NK-92 (cell line): Measurements from ENCODE around the gene EIF5A.

ENCODE experiments used
- DNase-seq: peaks from one replicate; lab custom pipeline; 2025; ENCODE audit not compliant: unreplicated experiment; lab: John Stamatoyannopoulos, UW

EIF5A gene

GRCh38 chr17:7284911-7285310 is 22.5 kb upstream of the EIF5A start:
- DNase-seq: no peak

GRCh38 chr17:7285679-7286078 is 21.7 kb upstream of the EIF5A start:
- DNase-seq: no peak

DNA sequence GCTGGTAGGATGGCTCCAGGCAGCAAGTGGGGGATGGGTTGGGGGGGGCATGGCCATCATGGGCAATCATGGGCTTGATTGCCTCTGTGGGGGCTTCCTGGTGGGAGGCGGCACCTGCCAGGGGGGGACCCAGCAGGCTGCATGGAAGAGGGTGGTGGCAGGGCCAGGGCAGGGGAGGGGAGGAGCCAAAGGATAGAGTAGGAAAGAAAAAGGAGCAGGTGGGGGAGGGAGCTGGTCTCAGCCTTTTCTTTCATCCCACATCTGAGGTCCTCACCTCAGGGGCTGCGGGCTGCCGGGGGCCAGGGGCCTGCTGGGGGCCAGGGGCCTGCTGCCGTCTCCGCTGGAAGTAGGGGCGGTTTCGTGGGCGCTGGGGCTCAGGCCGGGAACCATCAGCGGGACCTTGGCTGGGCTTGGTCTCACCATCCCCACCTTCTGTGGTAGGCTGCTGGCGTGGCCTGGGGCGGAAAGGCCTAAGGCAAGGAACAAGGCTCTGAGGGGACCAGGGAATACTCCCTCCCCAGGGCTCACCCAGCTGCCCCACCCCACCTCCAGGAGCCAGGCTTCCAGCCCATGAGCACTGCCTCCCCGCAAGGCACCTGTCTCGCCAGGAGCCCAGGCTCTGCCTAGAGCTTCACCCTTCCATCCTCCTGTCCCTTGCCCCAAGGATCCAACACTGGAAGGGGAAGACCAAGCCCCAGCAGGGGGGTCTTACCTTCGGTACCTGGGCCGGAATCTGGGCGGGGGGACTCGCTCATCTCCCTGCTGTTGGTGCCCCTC is 18.0 kb upstream of the EIF5A start:
- no peak for DNase-seq

DNA sequence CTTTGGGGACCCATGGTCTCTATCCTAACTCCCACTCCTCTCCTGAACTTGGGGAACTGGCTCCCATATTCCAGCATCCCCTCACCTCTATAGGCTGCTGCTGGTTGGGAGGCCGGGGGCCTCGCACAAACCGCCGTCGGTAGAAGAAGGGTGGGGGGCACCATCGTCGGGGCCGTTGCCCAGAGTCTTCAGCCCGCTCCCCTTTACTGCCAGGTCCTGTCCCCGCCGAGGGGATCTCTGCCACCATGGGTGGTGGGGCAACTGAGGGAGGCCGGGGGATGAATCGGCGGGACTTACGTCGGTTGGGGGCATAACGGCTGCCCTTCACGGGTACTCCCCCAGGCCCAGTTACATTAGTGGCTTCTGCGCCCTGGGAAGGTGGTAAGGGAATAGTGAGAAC is 17.3 kb upstream of the EIF5A start:
- no peak for DNase-seq

DNA sequence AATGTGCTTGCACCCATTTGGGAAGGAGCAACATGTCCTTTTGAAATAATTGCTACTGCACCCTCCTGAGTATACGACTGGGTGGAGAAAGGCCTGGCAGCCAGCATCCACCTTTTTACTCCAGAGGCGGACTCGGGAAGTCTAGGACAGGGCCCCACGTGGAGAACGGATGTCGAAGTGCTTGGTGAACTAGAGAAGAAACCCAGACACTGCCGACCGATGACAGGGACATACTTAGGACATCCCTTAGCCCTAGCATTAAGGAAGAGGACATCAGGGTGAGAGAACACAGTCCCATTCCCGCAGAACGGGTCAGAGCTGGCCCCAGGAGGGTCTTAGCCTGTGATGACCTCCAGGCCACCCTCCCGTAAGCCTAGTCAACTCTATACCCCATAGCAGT is 16.7 kb upstream of the EIF5A start:
- DNase-seq: no peak

DNA sequence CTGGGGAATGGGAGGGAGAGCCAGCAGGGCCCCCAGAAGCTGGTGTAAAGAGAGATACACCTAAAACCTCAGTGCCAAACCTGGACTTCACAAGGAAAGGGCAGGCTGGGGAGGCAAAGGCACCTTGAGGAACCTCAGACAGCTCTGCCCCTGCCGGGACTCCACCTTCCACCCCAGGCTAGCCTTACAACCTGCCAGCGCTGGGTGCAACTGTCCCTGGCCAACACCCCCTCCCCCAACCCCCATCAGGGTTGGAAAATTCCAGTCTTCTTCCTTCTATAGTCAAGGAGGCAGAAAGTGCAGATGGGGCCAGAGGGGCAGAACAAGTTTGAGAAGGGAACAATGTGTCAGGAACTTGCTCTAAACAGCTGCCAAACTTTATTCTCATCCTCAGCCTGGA is 15.2 kb upstream of the EIF5A start:
- no peak for DNase-seq

DNA sequence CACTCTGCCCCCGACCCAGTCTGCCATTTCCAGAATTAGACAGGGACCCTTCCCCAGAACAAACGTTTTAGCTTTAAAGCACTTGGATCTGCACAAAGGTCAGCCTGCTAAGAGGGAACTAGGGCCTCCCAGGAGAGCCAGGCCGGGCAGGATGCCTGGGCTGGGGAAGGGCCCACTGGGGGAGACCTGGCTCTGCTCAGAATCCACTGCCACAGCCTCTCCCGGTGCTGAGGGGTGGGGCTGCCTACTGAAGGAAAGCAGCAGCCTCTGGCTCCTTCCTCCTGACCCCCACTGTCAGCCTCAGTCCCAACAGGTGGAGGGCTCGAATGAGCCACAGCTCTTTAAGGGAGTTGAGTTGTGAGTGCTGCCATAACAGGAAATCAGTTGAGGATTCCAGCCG is 14.7 kb upstream of the EIF5A start:
- no peak for DNase-seq

DNA sequence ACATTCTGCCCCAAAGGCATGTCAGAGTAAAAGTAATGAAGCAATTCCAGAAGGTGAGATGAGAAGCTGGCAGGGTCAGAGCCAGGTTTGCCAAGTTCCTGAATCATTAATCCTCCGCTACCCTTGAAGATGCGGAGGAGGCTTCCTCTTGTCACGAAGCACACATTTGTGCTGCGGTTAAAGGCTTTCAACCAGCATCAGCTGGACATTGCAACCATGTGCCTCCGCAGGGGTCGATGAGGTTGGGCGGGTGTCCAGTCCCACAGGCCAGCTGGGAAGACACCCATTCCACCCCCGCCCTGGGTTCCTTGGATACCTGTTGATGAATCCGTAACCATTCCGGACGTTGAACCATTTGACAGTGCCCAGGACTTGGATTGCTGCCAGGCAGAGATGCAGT is 14.3 kb upstream of the EIF5A start:
- no peak for DNase-seq

GRCh38 chr17:7293816-7294613 is 13.4 kb upstream of the EIF5A start:
- DNase-seq: no peak

DNA sequence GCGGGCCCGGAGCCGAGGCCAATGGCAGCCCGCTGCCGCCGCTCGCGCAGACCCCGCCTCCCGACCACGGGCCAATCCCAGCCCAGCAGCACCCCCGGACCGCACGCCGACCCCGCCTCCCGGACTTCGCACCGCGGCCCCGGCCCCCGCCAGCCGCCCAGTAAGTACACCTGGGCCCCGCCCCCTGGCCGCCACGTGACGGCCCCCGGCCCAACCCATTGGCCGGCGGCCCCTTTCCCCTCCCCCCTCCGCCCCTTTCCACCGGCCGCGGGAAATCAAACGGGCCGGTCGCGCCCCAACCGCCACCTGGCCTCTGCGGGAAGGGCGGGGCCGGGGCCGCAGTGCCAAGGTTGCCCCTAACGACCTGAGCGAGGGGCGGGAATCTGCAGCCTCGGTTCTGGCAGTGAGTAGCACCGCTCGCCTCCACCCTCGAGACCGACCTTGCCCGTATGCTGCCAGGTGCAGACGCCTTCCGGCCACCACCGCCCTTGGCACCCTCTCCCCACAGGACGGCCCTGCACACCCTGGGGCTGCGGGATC is 12.7 kb upstream of the EIF5A start, which contains the start of gene YBX2:
Gene YBX2, minus strand, starts transcription at position 26 of the 540 bp plus-strand sequence. CDS start 139 bp downstream, outside the sequence.
- DNase-seq: no peak

GRCh38 chr17:7295230-7296180 is 11.9 kb upstream of the EIF5A start:
- DNase-seq: no peak

DNA sequence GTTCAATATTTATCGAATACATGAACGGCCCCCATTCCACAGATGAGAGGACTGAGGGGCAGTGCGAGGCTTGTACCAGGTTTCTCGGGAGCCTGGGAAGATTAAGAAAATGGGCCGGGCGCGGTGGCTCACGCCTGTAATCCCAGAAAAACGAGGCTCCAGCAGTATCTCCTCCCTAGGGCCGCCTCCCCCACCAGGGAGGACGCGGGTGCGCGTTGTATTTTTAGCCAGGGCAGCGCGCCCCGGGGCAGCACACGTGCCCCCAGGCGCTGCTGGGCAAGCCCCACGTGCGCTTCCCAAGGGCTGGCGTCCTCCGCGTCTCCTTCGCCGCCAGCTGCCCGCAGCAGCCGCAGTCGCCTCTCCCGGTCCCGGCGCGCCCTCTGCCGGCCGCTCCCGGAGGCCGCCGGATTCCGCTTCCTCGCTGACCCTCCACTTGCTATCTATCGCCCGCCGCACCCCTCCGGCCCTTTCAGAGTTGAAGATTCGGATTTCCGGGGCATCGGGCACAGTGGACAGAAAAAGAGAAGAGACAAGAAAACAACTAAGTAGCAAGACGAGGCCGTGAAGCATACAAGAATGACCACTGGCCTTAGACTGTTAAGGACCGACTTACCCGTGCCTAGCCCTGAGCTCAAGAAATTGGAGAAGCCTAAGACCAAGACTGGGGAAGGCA is 11.1 kb upstream of the EIF5A start:
- DNase-seq: no peak

GRCh38 chr17:7304179-7304578 is 3.2 kb upstream of the EIF5A start:
- no peak for DNase-seq

DNA sequence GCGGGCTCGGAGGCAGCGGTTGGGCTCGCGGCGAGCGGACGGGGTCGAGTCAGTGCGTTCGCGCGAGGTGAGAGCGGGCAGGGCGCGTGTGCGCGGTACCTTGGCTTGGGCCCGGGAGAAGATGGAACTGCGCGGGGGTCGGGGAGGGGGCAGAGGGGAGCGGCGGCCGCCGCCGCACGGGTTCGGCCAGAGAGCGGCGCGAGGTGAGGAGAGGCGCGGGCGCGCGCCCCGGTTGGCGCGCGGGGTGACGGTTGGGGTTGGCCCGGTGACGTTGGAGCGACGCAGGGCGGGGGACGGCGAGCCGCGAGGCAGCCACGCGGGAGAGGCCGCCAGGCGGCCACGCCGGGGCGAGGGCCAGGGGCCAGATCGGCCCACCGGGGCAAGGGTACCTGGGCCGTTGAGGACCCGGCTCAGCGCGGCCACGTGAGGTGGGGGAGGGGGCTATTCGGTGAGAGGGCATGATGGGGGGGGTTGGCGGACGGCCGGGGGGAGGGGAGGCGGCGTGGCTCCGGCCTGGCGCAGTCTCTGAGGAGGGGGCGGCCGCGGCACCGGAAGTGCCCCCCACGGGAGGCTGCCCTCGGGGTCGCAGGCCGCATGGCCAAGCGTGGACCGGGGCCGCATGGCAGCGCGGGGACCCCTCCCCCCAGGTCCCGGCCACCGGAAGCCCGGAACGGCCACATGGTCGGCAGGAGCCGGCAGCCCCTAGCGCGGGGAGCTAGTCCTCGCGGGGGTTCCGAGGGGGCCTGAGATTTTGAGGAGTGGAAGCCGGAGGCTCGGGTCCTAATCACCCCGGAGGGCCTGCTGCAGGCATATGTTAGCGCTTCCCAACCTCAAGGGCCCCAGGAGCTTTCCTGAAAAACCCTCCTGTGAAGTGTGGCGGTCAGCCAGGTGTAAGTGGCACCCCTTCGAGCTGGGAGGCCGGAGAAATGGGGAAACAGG is 527 bp downstream of the EIF5A start:
- DNase-seq: no peak

- peak; percentile 47 for DNase-seq
Measured at GRCh38 chr17:7308625-7309433, 1.4 kb downstream of the EIF5A start.

DNA sequence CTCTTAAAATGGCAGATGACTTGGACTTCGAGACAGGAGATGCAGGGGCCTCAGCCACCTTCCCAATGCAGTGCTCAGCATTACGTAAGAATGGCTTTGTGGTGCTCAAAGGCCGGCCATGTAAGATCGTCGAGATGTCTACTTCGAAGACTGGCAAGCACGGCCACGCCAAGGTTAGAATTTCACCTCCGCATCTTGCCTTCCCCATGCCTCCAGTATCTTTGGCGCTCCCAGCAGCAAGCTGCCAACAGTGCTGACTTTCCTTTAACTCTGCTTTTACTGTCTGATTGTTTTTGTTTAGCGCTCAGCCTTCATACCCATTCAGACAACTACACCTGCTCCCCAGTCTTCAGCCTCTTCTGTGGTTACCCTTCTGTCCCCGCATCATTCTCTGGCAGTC is 2.2 kb downstream of the EIF5A start:
- no peak for DNase-seq

GRCh38 chr17:7311110-7311705 is 3.8 kb downstream of the EIF5A start:
- DNase-seq: no peak

- no peak for DNase-seq
Measured at GRCh38 chr17:7312432-7313087, 5.1 kb downstream of the EIF5A start.
